ENCODE measurements around the gene NRP1.

DNA sequence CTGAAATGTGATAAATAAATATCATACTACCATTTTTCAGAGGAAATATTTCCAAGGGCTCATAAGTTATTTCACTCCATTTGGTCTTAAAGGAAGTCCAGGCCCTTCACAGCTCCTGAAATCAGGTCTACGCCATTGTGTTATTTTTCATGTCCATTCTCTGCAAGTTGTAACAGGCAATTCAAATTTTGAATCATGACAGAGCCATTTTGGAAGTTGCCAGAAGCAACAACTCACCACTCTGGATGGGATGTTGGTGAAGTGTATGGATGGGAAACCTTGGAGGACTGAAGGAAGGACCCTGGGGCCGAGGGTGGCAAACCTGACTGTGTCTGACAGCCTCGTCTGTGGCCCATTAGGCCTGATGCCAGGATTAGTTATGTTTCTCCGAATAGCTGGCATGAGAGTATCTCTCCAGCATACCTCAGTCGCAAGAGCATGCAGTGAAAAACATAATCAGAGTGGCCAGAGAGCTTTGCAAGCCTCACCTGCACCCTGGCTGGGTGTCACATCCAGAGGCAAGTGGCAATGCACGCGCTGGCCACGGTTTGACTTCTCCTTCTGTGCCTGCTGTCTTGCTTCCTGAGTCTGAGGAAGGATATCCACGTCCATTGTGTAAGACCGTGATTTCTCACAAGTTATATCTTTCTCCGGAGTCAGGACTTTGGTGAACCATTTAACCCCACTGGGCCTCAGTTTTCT, 87.1 kb downstream of the NRP1 start:
- TF ChIP-seq, protein P1, sequence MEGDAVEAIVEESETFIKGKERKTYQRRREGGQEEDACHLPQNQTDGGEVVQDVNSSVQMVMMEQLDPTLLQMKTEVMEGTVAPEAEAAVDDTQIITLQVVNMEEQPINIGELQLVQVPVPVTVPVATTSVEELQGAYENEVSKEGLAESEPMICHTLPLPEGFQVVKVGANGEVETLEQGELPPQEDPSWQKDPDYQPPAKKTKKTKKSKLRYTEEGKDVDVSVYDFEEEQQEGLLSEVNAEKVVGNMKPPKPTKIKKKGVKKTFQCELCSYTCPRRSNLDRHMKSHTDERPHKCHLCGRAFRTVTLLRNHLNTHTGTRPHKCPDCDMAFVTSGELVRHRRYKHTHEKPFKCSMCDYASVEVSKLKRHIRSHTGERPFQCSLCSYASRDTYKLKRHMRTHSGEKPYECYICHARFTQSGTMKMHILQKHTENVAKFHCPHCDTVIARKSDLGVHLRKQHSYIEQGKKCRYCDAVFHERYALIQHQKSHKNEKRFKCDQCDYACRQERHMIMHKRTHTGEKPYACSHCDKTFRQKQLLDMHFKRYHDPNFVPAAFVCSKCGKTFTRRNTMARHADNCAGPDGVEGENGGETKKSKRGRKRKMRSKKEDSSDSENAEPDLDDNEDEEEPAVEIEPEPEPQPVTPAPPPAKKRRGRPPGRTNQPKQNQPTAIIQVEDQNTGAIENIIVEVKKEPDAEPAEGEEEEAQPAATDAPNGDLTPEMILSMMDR (IDR thresholded peaks at IDR 0.05; ENCODE audit: low read depth, low read length, poor library complexity, severe bottlenecking): no peak
- no peak for TF ChIP-seq EZH2phosphoT487 (IDR thresholded peaks at IDR 0.05; ENCODE audit: borderline replicate concordance, low read length)
